HG03039 (cell line): ENCODE data around the gene SLC25A43.

ENCODE experiments used
- ATAC-seq: cut with Tn5 transposase; IDR thresholded peaks from one replicate; pipeline ENCODE4 v1.9.1; 2021; ENCODE audit warnings: mild to moderate bottlenecking, moderate library complexity; ENCODE audit not compliant: unreplicated experiment

Gene SLC25A43

GRCh38 chrX:119495734-119496726, 96.9 kb downstream of the SLC25A43 start:
- no peak for ATAC-seq

GRCh38 chrX:119497185-119497584, 98.0 kb downstream of the SLC25A43 start:
- no peak for ATAC-seq

- no peak for ATAC-seq
Measured at GRCh38 chrX:119500061-119500800, 101.1 kb downstream of the SLC25A43 start.

GRCh38 chrX:119501511-119502148, 102.5 kb downstream of the SLC25A43 start:
- no peak for ATAC-seq

- ATAC-seq, result no peak
Measured at GRCh38 chrX:119502727-119503483, 103.8 kb downstream of the SLC25A43 start.

GRCh38 chrX:119503484-119503861, 104.3 kb downstream of the SLC25A43 start:
- no peak for ATAC-seq
